Endothelial cell (in vitro differentiated cells): ENCODE measurements around the gene MYO3A. TPM values are rescaled to one million over a fixed set of nuclear protein-coding genes. Genes with fewer than 3 reads are reported as not detected.

Experiments used
- DNase-seq: peaks from one replicate; pipeline ENCODE4 v3.0.0; 2021; ENCODE audit warnings: low spot score
- H3K27ac Mint-ChIP-seq: one replicate; pipeline ENCODE4 v1.8.0; 2021; ENCODE audit warnings: mixed read lengths, inconsistent platforms; ENCODE audit not compliant: unreplicated experiment
- H3K27me3 Mint-ChIP-seq: one replicate; pipeline ENCODE4 v1.8.0; 2021; ENCODE audit warnings: mild to moderate bottlenecking, moderate library complexity, mixed read lengths, inconsistent platforms; ENCODE audit not compliant: unreplicated experiment
- H3K36me3 Mint-ChIP-seq: one replicate; pipeline ENCODE4 v1.8.0; 2021; ENCODE audit warnings: mild to moderate bottlenecking, low read depth, mixed read lengths, inconsistent platforms; ENCODE audit not compliant: unreplicated experiment
- H3K4me1 Mint-ChIP-seq: one replicate; pipeline ENCODE4 v1.8.0; 2021; ENCODE audit warnings: mild to moderate bottlenecking, mixed read lengths, inconsistent platforms; ENCODE audit not compliant: unreplicated experiment
- H3K4me3 Mint-ChIP-seq: one replicate; pipeline ENCODE4 v1.8.0; 2021; ENCODE audit warnings: mild to moderate bottlenecking, mixed read lengths, inconsistent platforms; ENCODE audit not compliant: unreplicated experiment
- H3K9me3 Mint-ChIP-seq: one replicate; pipeline ENCODE4 v1.8.0; 2021; ENCODE audit warnings: mixed read lengths, inconsistent platforms; ENCODE audit not compliant: unreplicated experiment
- total RNA-seq: library from RNA; stranded (reverse); fragmentation: NEBNext Ultra II Directional; extraction: Animal tissue kit (Norgen Biotek cat#: 25700); gene quantifications from one replicate; pipeline ENCODE4 v1.2.1, GENCODE V29; 2021; ENCODE audit not compliant: unreplicated experiment
- TF ChIP-seq, protein P1 (sequence below): fragments of 200-600 bp; sonication (generic); IDR thresholded peaks from one replicate; pipeline ENCODE4 v1.5.0; 2021; ENCODE audit warnings: antibody characterized with exemption; ENCODE audit not compliant: unreplicated experiment

The MYO3A gene
- total RNA-seq, 1 donor from 2014 or later: 11.4 TPM

GRCh38 chr10:26198119-26198518, 264.1 kb downstream of the MYO3A start:
- Mint-ChIP-seq H3K9me3 (no peaks in the 10 kb centered on the region), H3K27ac (no peak overlapping the region)

DNA sequence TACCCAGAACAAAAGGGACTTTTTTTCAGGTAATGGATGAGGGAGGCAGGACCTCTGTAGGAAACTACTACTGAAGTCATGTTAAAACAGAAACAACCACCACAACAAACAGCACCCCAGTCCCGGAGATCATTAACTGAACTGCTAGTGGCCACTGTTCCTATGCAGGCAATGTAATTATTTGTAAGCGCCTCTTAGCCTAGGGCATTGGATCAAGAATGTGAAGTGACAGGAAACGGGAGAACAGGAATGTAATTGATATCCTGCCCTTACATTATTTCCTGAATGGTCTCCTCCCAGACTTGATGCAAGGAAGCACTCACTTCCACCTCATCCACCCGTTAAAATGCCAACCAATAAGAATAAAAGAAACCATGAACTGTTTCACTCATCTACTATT, 265.8 kb downstream of the MYO3A start:
- DNase-seq: no peak

More at GRCh38 chr10:26198119-26198518, 264.1 kb downstream of the MYO3A start:
- peaks cover 12% of the 10 kb centered on the region for H3K36me3 Mint-ChIP-seq
- no peaks in the 10 kb centered on the region for H3K27me3 Mint-ChIP-seq
- TF ChIP-seq, protein P1, sequence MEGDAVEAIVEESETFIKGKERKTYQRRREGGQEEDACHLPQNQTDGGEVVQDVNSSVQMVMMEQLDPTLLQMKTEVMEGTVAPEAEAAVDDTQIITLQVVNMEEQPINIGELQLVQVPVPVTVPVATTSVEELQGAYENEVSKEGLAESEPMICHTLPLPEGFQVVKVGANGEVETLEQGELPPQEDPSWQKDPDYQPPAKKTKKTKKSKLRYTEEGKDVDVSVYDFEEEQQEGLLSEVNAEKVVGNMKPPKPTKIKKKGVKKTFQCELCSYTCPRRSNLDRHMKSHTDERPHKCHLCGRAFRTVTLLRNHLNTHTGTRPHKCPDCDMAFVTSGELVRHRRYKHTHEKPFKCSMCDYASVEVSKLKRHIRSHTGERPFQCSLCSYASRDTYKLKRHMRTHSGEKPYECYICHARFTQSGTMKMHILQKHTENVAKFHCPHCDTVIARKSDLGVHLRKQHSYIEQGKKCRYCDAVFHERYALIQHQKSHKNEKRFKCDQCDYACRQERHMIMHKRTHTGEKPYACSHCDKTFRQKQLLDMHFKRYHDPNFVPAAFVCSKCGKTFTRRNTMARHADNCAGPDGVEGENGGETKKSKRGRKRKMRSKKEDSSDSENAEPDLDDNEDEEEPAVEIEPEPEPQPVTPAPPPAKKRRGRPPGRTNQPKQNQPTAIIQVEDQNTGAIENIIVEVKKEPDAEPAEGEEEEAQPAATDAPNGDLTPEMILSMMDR: no peak
- H3K4me3 Mint-ChIP-seq: no peak overlapping the region
- DNase-seq: no peak
- H3K4me1 Mint-ChIP-seq: peaks cover 29% of the 10 kb centered on the region

DNA sequence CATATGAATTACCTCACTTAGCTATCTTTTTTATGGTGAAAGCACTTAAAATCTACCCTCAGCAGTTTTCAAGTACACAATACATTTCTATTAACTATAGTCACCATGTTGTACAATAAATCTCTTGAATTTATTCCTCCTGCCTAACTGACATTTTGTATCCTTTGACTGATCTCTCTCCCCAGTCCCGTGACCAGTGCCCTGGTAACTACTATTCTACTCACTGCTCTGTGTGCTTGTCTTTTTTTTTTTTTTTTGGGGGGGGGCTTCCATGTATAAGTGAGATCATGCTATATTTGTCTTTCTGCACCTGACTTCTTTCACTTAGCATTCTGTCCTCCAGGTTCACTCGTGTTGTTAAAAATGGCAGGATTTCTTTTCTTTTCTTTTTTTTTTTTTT, 271.2 kb downstream of the MYO3A start:
- H3K27me3 Mint-ChIP-seq: no peaks in the 10 kb centered on the region
- H3K27ac Mint-ChIP-seq: no peak overlapping the region
- no peaks in the 10 kb centered on the region for H3K9me3 Mint-ChIP-seq
- no peaks in the 10 kb centered on the region for H3K36me3 Mint-ChIP-seq
- no peak for DNase-seq
- TF ChIP-seq, protein P1: no peak
- H3K4me1 Mint-ChIP-seq: peaks cover 7% of the 10 kb centered on the region
- no peak overlapping the region for H3K4me3 Mint-ChIP-seq

More for the DNA sequence above, 265.8 kb downstream of the MYO3A start:
- Mint-ChIP-seq H3K27me3 (no peaks in the 10 kb centered on the region), H3K4me1 (peaks cover 29% of the 10 kb centered on the region), H3K4me3 (no peak overlapping the region), H3K27ac (no peak overlapping the region), H3K9me3 (no peaks in the 10 kb centered on the region), H3K36me3 (peaks cover 12% of the 10 kb centered on the region)
- TF ChIP-seq, protein P1: no peak

- DNase-seq: no peak
- Mint-ChIP-seq H3K4me3 (no peak overlapping the region), H3K36me3 (no peaks in the 10 kb centered on the region), H3K27ac (no peak overlapping the region), H3K27me3 (peaks cover 17% of the 10 kb centered on the region), H3K9me3 (no peaks in the 10 kb centered on the region), H3K4me1 (peaks cover 30% of the 10 kb centered on the region)
- TF ChIP-seq, protein P1: no peak
Measured at GRCh38 chr10:26211781-26212444, 277.9 kb downstream of the MYO3A start.

GRCh38 chr10:26212511-26212910, 278.5 kb downstream of the MYO3A start:
- TF ChIP-seq, protein P1: no peak
- no peak for DNase-seq
- no peak overlapping the region for H3K27ac Mint-ChIP-seq
- H3K4me1 Mint-ChIP-seq: peaks cover 35% of the 10 kb centered on the region
- no peaks in the 10 kb centered on the region for H3K36me3 Mint-ChIP-seq
- H3K4me3 Mint-ChIP-seq: no peak overlapping the region
- peaks cover 20% of the 10 kb centered on the region for H3K27me3 Mint-ChIP-seq
- no peaks in the 10 kb centered on the region for H3K9me3 Mint-ChIP-seq
